ENCODE results near the gene ACSM3.

ACSM3 gene

DNA sequence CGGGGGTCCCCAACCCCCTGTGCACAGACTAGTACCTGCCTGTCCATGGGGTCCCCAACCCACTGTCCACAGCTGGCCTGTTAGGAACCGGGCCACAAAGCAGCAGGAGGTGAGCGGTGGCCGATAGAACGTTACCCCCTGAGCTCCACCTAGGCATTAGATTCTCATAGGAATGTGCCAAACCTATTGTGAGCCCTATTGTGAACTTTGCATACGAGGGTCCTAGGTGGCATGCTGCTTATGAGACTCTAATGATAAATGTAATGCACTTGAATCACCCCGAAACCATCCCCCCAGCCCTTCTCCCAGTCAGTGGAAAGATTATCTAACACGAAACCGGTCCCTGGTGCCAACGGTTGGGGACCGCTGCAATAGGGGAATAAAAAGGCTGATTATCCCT is 44.0 kb downstream of the ACSM3 start:
- no peak for DNase-seq

DNA sequence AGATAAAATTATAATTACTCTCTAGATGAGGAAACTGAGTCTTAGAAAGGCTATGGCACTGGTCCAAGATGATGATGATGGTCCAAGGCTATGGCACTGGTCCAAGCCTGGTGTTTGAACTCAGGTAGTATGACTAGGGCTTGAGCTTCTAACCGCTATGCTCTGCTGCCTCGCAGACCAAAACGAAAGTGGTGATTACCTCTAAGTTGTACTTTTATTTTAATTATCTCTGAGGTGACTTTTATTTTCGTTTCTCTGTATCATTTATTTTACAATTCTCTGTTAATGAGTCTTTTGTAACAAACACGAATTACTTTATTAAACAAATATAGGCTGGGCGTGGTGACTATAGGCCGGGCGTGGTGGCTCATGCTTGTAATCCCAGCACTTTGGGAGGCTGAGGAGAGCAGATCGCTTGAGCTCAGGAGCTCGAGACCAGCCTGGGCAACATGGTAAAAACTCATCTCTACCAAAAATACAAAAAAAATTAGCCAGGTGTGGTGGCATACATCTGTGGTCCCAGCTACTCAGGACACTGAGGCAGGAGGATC is 48.1 kb downstream of the ACSM3 start:
- no peak for DNase-seq

- DNase-seq = no peak
These were observed 48.7 kb downstream of the ACSM3 start for GRCh38 chr16:20812510-20812909.

DNA sequence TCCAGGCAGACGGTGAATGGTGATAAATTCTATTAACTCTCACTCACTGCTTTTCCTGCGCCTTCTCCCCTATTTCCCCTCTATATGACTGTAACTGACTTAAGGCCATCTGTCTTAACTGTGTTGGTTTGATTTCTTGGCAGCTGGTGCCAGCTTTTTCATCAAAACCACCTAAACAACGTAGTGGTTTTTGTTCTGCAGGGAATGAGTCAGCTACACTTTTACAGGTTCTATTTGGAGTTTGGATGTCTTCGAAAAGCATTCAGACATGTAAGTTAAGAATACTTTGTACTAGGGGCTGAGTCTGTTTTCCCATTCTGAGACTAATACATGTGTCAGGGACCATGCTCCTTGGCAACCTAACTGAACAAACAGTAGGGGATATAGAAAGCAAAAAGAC is 51.0 kb downstream of the ACSM3 start:
- no peak for DNase-seq

DNA sequence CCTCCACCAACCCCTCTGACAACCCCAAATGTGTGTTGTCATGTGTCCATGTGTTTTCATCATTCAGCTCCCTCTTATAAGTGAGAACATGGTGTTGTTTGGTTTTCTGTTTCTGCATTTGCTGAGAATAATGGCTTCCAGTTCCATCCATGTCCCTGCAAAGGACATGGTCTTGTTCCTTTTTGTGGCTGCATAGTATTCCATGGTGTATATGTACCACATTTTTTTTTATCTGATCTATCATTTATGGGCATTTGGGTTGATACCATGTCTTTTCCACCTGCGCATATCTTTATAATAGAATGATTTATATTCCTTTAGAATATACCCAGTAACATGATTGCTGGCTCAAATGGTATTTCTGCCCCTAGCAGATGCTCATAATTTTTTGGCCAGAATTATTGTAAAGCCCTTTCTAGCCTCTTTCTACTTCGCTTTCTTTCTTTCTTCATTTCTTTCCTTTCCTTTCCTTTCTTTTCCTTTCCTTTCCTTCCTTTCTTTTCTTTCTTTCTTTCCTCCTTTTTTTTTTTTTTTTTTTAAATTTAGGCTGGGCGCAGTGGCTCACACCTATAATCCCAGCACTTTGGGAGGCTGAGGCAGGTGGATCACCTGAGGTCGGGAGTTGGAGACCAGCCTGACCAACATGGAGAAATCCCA is 55.2 kb downstream of the ACSM3 start:
- no peak for DNase-seq

DNA sequence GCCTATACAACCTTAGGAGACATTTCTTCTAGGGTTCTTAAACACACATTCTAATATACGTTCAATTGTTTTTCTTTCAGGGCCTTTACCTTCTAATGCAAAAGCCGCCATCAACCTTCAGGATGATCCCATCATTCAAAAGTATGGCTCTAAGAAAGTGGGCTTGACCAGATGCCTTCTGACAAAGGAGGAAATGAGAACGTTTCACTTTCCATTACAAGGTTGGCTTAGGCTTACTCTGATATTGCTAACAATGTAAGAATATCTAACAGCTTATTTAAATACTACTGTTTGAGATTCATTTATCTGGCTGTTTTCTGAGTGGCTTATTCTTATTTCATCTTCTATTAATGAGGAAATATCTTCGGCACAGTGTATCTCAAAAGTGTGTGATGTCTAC is 57.9 kb downstream of the ACSM3 start:
- no peak for DNase-seq

DNA sequence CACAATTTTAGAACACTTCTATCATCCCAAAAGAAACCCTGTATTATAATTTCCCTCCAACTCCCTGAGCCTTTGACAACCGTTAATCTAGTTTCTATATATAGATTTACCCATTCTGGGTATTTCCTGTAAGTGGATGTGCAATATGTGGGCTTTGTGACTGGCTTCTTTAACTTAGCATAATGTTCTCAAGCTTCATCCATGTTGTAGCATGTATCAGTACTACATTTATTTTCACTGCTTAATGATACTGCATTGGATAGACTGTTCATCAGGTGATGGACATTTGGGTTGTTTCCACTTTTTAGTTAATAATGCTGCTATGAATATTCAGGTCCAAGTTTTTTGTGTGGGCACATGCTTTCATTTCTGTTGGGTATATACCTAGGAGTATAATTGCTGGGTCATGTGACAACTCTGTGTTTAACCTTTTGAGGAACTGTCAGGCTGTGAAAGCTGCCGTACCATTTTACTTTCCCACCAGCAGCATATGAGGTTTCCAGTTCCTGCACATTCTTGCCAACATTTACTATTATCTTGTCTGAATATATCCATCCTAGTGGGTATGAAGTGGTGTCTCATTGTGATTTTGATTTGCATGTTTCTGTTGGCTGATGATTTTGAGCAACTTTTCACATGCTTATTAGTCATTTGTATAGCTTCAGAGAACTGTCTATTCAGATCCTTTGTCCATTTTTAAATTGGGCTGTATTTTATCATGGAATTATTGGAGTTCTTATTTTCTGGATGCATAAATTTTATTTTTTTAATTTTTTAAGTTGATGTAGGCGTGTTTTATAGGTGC is 58.9 kb downstream of the ACSM3 start:
- DNase-seq = no peak

DNA sequence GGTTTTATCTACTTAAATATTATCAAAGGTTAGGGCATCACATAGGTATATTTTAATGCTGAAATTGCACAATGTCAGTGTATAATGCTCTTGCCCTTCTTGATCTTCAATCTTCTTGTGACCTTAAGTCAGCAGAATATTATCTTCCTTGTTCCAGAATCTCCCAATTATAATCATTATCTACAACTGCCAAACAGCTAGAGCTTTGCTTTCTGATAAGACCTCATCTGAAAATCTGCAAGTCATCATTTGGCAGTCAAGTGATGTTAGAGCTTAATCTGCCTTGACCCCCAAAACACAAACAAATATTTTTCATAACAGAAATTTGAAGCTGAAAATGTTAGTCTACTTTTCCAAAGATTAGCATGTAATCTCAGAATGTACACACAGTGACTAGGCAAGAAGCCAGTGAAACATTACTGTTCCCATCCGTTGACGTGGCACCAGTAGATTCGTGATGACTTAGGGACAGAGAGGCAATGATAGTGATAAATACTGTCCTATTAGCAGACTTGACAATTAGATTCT is 62.3 kb downstream of the ACSM3 start:
- DNase-seq = no peak

DNA sequence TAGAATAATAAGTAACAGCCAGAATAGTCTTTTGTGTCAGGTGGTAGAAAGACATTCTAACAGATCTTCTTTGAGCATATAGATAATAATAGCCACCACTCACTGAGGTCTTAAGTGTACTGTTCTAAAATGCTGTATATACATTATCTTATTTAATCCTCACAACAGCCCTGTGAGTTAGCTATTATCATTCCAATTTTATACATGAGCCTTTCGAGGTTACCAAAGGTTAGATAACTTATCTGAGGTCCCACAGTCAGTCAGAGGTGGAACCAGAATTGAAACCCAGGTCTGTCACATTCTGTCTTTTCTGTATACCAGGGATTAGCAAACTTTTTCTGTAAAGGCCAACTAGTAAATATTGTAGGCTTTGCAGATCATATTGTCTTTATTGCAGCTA is 65.7 kb downstream of the ACSM3 start:
- DNase-seq = no peak

- no peak for DNase-seq
These were observed 66.6 kb downstream of the ACSM3 start for GRCh38 chr16:20830372-20830771.

DNA sequence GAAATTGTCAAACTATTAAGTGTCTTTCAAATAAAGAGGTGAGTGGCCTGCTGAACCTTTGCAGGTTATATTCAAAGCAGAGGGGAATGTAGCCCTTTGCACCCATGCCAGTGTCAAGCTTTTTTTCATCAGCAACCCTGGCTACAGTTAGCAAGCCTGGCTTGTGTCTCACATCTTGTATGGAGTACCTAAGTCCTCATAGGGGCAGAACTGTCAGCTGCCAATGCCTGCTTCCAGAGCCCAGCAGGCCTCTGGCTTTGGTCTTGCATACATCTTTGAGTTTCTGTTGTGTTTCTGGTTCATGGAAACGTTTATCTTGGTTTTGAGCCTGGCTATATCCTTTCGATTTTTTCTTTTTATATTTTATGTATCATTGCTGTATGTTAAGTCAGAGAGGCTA is 69.3 kb downstream of the ACSM3 start:
- no peak for DNase-seq

DNA sequence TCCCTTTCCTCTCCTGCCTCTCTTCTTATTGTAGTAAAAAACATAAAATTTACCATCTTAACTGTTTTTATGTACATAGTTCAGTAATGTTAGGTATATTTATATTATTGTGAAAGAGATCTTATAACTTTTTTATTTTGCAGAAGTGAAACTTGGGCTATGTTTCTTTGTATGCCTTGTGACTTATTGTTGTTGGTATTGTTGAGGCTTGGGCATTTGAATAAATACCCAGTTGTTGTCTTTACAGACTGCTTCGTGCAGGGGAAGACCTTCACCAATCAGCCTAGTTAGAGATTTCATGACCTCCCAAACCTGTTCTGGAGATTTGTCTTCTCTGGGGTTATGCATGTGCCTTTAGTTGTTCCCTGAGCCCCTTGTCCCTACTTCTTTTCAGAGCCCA is 74.4 kb downstream of the ACSM3 start:
- no peak for DNase-seq

DNA sequence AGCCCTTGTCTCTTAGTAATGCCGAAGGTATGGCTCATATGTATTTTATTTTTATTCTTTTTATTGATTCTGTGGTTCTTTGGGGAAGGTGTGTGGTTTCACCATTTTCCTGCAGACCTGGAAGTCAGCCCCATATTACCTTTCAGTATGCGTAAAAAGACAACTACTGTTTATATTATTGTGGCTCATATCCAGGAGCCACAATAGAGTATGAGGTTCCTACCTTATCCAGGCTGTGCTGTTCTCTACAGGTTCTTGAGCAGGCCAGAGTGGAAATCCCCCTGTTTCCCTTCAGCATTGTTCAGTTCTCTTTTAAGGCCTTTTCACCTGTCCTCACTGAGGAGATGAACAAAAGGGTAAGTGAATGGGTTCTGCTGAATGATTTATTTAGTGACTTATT is 75.7 kb downstream of the ACSM3 start:
- DNase-seq = no peak

DNA sequence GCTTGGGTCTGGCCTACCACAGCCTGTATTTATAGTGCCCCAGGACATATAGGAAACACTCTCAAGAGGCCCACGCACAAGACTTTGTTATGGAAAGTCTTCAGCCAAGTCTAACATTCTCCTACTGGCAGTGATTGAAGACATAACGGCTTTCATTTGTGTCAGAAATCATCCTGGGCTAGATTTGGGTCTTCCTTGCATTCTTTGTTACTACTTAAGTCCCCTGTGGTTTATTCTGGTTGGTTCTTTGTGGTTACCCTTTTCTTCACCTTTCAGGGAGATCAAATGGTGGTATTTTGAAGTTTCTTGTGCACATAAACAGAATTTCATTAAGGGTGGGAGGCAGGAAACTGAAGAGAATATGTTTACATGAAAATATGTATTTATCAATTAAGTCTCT is 80.2 kb downstream of the ACSM3 start:
- DNase-seq = no peak

GRCh38 chr16:20844588-20844987 is 80.8 kb downstream of the ACSM3 start:
- DNase-seq = no peak

DNA sequence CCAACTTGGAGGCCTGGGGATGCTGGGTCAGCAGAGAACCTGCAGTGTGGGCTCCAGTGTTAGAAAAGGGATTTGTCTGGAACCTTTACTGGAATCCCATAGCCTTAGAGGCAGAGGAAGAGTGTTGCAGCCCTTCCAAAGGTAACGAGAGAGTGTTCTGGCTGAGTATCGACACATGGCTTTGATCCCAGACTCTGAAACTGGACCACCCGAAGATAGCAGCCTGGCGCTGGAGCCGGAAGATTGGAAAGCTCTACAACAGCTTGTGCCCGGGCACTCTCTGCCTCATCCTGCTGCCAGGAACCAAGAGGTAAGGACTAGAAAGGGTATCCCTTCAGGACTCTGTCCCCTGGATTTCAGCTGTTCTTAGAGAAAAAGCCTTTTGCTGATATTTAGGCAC is 82.2 kb downstream of the ACSM3 start:
- DNase-seq = no peak

- no peak for DNase-seq
These were observed 82.7 kb downstream of the ACSM3 start for GRCh38 chr16:20846551-20846950.

All from NCI-H1105 treated with DMSO at 0.1 percent for 48 hours (cell line).